H1 (cell line): Measurements from ENCODE around the gene NDUFA3. TPM values are rescaled to one million over a fixed set of nuclear protein-coding genes. Genes with fewer than 3 reads are reported as not detected.

ENCODE experiments used
- CTCF ChIA-PET: fragments of 300-600 bp; sonication (Branson Sonifier 250); formaldehyde crosslinking; loops from one replicate; lab custom pipeline; 2021; ENCODE audit not compliant: partially characterized antibody; lab: Charles Lee
- POLR2A ChIA-PET: fragments of 300-600 bp; sonication (Branson Sonifier 250); formaldehyde crosslinking; loops from one replicate; lab custom pipeline; 2021; ENCODE audit warnings: inconsistent platforms; ENCODE audit not compliant: partially characterized antibody; lab: Charles Lee
- DNase-seq, 2 experiments: peaks; one replicate each; pipeline versions ENCODE4 v3.0.0 to v3.0.0-alpha.2; 2010 to 2022; ENCODE audit warnings: low spot score in 2 of 2, low read depth in 1 of 2, mixed read lengths in 1 of 2
- FAIRE-seq: peaks from 2 replicates; lab custom pipeline; 2011; peaks lifted over from hg19 to GRCh38; lab: Jason Lieb, UNC
- H2AFZ ChIP-seq: 2 replicates; pipeline ENCODE4 v1.8.1; 2012; ENCODE audit warnings: low read length, inconsistent platforms
- H2AK5ac ChIP-seq: 2 replicates; pipeline ENCODE4 v1.6.1; 2013; ENCODE audit warnings: low read depth, low read length
- H2BK120ac ChIP-seq: replicated peaks from 2 replicates; pipeline ENCODE3; 2013; ENCODE audit warnings: low read depth, low read length, inconsistent platforms
- H2BK12ac ChIP-seq: 2 replicates; pipeline ENCODE4 v1.6.1; 2013; ENCODE audit warnings: low read depth, low read length
- H2BK15ac ChIP-seq: 2 replicates; pipeline ENCODE4 v1.6.1; 2013; ENCODE audit warnings: low read length
- H2BK20ac ChIP-seq: 2 replicates; pipeline ENCODE4 v1.6.1; 2013; ENCODE audit warnings: low read length
- H2BK5ac ChIP-seq: 2 replicates; pipeline ENCODE4 v1.6.1; 2013; ENCODE audit warnings: low read depth, low read length
- H3K14ac ChIP-seq: 2 replicates; pipeline ENCODE4 v1.6.1; 2013; ENCODE audit warnings: inconsistent platforms; ENCODE audit not compliant: insufficient read length
- H3K18ac ChIP-seq: 2 replicates; pipeline ENCODE4 v1.6.1; 2013; ENCODE audit warnings: low read length; ENCODE audit errors: extremely low read depth
- H3K23ac ChIP-seq: 2 replicates; pipeline ENCODE4 v1.6.1; 2013; ENCODE audit warnings: inconsistent platforms; ENCODE audit not compliant: insufficient read length
- H3K23me2 ChIP-seq: 2 replicates; pipeline ENCODE4 v1.6.1; 2013; ENCODE audit warnings: low read depth, low read length
- H3K27ac ChIP-seq: 2 replicates; pipeline ENCODE4 v1.6.1; 2011; ENCODE audit warnings: low read depth, low read length, inconsistent platforms
- H3K27me3 ChIP-seq, 4 experiments: replicated peaks in 1 of 4; 1 replicate in 1 of 4; 2 replicates in 3 of 4; pipeline versions ENCODE4 v1.6.1 to v1.8.1; 2011 to 2013; ENCODE audit warnings: low read length in 3 of 4, mild to moderate bottlenecking in 3 of 4, inconsistent platforms in 2 of 4, mixed read lengths in 2 of 4, moderate library complexity in 1 of 4; ENCODE audit not compliant: control insufficient read depth in 3 of 4, insufficient read depth in 3 of 4; ENCODE audit errors: extremely low read depth in 1 of 4
- H3K36me3 ChIP-seq, 4 experiments: 2 replicates each; pipeline versions ENCODE4 v1.6.1 to v1.8.1; 2011 to 2013; ENCODE audit warnings: mild to moderate bottlenecking in 4 of 4, low read length in 3 of 4, moderate library complexity in 2 of 4, control low read depth in 1 of 4, inconsistent platforms in 1 of 4; ENCODE audit not compliant: insufficient read depth in 4 of 4, control insufficient read depth in 2 of 4
- H3K4ac ChIP-seq: replicated peaks from 2 replicates; pipeline ENCODE3; 2013; ENCODE audit warnings: low read length, low read depth, mixed read lengths, inconsistent platforms; ENCODE audit not compliant: insufficient read length
- H3K4me1 ChIP-seq, 4 experiments: replicated peaks in 1 of 4; 1 replicate in 1 of 4; 2 replicates in 3 of 4; pipeline versions ENCODE4 v1.6.1 to v1.8.1; 2011 to 2013; ENCODE audit warnings: low read length in 3 of 4, inconsistent platforms in 2 of 4, mixed read lengths in 1 of 4; ENCODE audit not compliant: insufficient read depth in 4 of 4, control insufficient read depth in 3 of 4
- H3K4me2 ChIP-seq, 2 experiments: 2 replicates each; pipeline versions ENCODE4 v1.6.1 to v1.8.1; 2011 to 2013; ENCODE audit warnings: low read depth in 2 of 2, low read length in 2 of 2, control low read depth in 1 of 2, inconsistent platforms in 1 of 2, mild to moderate bottlenecking in 1 of 2; ENCODE audit not compliant: insufficient read depth in 1 of 2
- H3K4me3 ChIP-seq, 4 experiments: fragments of 200-600, 300-600 bp in 1 of 4; sonication (generic), shearing (Covaris generic), sonication (Bioruptor Twin) in 1 of 4; 2 replicates each; pipeline versions ENCODE4 v1.5.1 to v1.8.1; 2011 to 2016; ENCODE audit warnings: low read length in 4 of 4, low read depth in 3 of 4, control low read depth in 2 of 4, inconsistent platforms in 2 of 4, mild to moderate bottlenecking in 2 of 4, mixed read lengths in 1 of 4, moderate library complexity in 1 of 4; ENCODE audit not compliant: insufficient read depth in 2 of 4; ENCODE audit errors: extremely low read depth in 1 of 4
- H3K56ac ChIP-seq: replicated peaks from 2 replicates; pipeline ENCODE3; 2013; ENCODE audit warnings: low read depth, mild to moderate bottlenecking, mixed read lengths, low read length, inconsistent platforms; ENCODE audit not compliant: insufficient read length
- H3K79me1 ChIP-seq: 2 replicates; pipeline ENCODE4 v1.6.1; 2013; ENCODE audit warnings: low read depth, low read length, control low read depth
- H3K79me2 ChIP-seq, 2 experiments: 2 replicates each; pipeline versions ENCODE4 v1.6.1 to v1.8.1; 2012 to 2013; ENCODE audit warnings: low read length in 2 of 2, mild to moderate bottlenecking in 2 of 2, inconsistent platforms in 1 of 2; ENCODE audit not compliant: insufficient read depth in 2 of 2, control insufficient read depth in 1 of 2
- H3K9ac ChIP-seq, 4 experiments: replicated peaks in 1 of 4; 1 replicate in 1 of 4; 2 replicates in 3 of 4; pipeline versions ENCODE4 v1.6.1 to v1.8.1; 2011 to 2013; ENCODE audit warnings: low read depth in 3 of 4, low read length in 3 of 4, control low read depth in 2 of 4, mild to moderate bottlenecking in 2 of 4, moderate library complexity in 2 of 4, inconsistent platforms in 1 of 4; ENCODE audit errors: extremely low read depth in 1 of 4
- H3K9me3 ChIP-seq, 2 experiments: 2 replicates each; pipeline versions ENCODE4 v1.6.1 to v1.8.1; 2012 to 2013; ENCODE audit warnings: mild to moderate bottlenecking in 2 of 2, moderate library complexity in 2 of 2, control low read depth in 1 of 2, inconsistent platforms in 1 of 2, low read depth in 1 of 2, low read length in 1 of 2, mixed read lengths in 1 of 2; ENCODE audit not compliant: insufficient read depth in 2 of 2
- H4K20me1 ChIP-seq, 2 experiments: replicated peaks in 1 of 2; 2 replicates each; pipeline versions ENCODE3 to v1.8.1; 2011 to 2013; ENCODE audit warnings: inconsistent platforms in 2 of 2, low read length in 2 of 2, mild to moderate bottlenecking in 1 of 2; ENCODE audit not compliant: insufficient read depth in 2 of 2, control insufficient read depth in 1 of 2
- H4K5ac ChIP-seq: 2 replicates; pipeline ENCODE4 v1.6.1; 2013; ENCODE audit warnings: low read length, low read depth, mixed read lengths, inconsistent platforms; ENCODE audit not compliant: insufficient read length
- H4K8ac ChIP-seq: 2 replicates; pipeline ENCODE4 v1.8.0; 2013; ENCODE audit warnings: mild to moderate bottlenecking, moderate library complexity, low read length, inconsistent platforms; ENCODE audit not compliant: insufficient read depth; ENCODE audit errors: extremely low read depth
- H4K91ac ChIP-seq: replicated peaks from 2 replicates; pipeline ENCODE3; 2013; ENCODE audit warnings: low read length, mixed read lengths, inconsistent platforms; ENCODE audit not compliant: insufficient read length
- WGBS, 2 experiments: shearing (Covaris generic) in 1 of 2; methylation state at CpG; one replicate each; pipeline versions ENCODE4 v1.1.6 to v1.1.7; 2013 to 2015; ENCODE audit warnings: low lambda C conversion rate in 2 of 2, mixed read lengths in 2 of 2, inconsistent platforms in 1 of 2, low coverage in 1 of 2, missing lambda C conversion rate in 1 of 2; ENCODE audit not compliant: insufficient replicate concordance in 2 of 2, insufficient coverage in 1 of 2, insufficient read length in 1 of 2; ENCODE audit errors: extremely low coverage in 1 of 2, missing lambda C conversion rate in 1 of 2; 5-methylcytosine and 5-hydroxymethylcytosine counted together
- polyA plus RNA-seq, 7 experiments: library from polyadenylated mRNA; depleted of rRNA in 3 of 7; stranded (reverse) in 5 of 7; unstranded in 2 of 7; fragments of >200 nt in 5 of 7; fragments of 200-250 nt in 2 of 7; gene quantifications; 1 replicate in 5 of 7; 2 replicates in 1 of 7; 4 replicates in 1 of 7; pipeline versions ENCODE4 v1.2.1 to v1.2.3, GENCODE V29; 2011 to 2013; ENCODE audit warnings: missing spikeins in 2 of 7, mixed read lengths in 2 of 7
- total RNA-seq: library from RNA; stranded (reverse); fragmentation: NEBNext Ultra II Directional; extraction: Animal tissue kit (Norgen Biotek cat#: 25700); gene quantifications from 2 replicates; pipeline ENCODE4 v1.2.1, GENCODE V29; 2021

NDUFA3 gene
- total and polyA plus RNA-seq, 2 of the 8 experiments (the other 6 are each of a cell fraction or from before 2014, with no cell fraction given) = 175 to 208 TPM

GRCh38 chr19:54106716-54107115 lies 4.1 kb downstream of the NDUFA3 start:
- 83% methylated on average over 15 of the region's 15 CpGs; no CpG with 5 or more reads in 1 of the 2 experiments for WGBS, 2 experiments
- H3K27ac ChIP-seq = no peak overlapping the region
- no peak overlapping the region for H2BK5ac ChIP-seq
- no peaks in the 10 kb centered on the region for H3K27me3 ChIP-seq
- peaks cover 18 to 54% (median 45%) of the 10 kb centered on the region in 4 experiments for H3K36me3 ChIP-seq
- H3K4me2 ChIP-seq = no peak overlapping the region
- H3K56ac ChIP-seq = no peak overlapping the region
- H2BK15ac ChIP-seq = no peak overlapping the region
- H4K91ac ChIP-seq = no peak overlapping the region
- H2BK20ac ChIP-seq = no peak overlapping the region
- POLR2A ChIA-PET = interaction anchor here (1.4 to 9.2 kb wide), 3 partner anchors 10 to 28 kb away, joined by 4 to 116 read pairs (median 6); partner anchors contain the start of genes PRPF31 and TFPT
- peaks cover 3 to 16% of the 10 kb centered on the region in 2 experiments for H4K20me1 ChIP-seq
- no peak overlapping the region for H3K14ac ChIP-seq
- H3K23ac ChIP-seq = no peak overlapping the region
- H3K79me1 ChIP-seq = no peaks in the 10 kb centered on the region; the same call in 1 of the 2 replicates
- H2AK5ac ChIP-seq = no peak overlapping the region
- H2AFZ ChIP-seq = no peak overlapping the region
- no peak for FAIRE-seq
- H3K4me1 ChIP-seq = 0 out of 7 replicates have a peak, but pooled peaks cover 0 to 2% (median 0%) of the 10 kb centered on the region in 4 experiments
- no peak overlapping the region for H3K9ac ChIP-seq
- H4K8ac ChIP-seq = no peak overlapping the region; the same call in 1 of the 2 replicates
- peaks cover 5% of the 10 kb centered on the region for H3K23me2 ChIP-seq
- no peaks in the 10 kb centered on the region for H3K9me3 ChIP-seq
- peaks cover 0 to 13% of the 10 kb centered on the region in 2 experiments; a peak in 2 of 4 replicates for H3K79me2 ChIP-seq
- H4K5ac ChIP-seq = no peak overlapping the region
- no peak overlapping the region for H3K4ac ChIP-seq
- H2BK12ac ChIP-seq = no peak overlapping the region
- H2BK120ac ChIP-seq = no peak overlapping the region
- no peak for DNase-seq
- CTCF ChIA-PET = interaction anchor here (0.6 to 1.0 kb wide), 3 partner anchors 11 to 1564 kb away, joined by 3 read pairs; no protein-coding TSS in a partner anchor
- no peak overlapping the region for H3K4me3 ChIP-seq
- H3K18ac ChIP-seq = no peak overlapping the region
